GM19328 (cell line): Measurements from ENCODE around the gene NKPD1.

Experiments used
- ATAC-seq: cut with Tn5 transposase; IDR thresholded peaks from one replicate; pipeline ENCODE4 v1.9.1; 2021; ENCODE audit warnings: mild to moderate bottlenecking, moderate library complexity; ENCODE audit not compliant: unreplicated experiment

The NKPD1 gene

GRCh38 chr19:45156751-45157150, 4.0 kb downstream of the NKPD1 start:
- ATAC-seq: no peak

GRCh38 chr19:45156011-45156630, 4.7 kb downstream of the NKPD1 start:
- no peak for ATAC-seq

GRCh38 chr19:45154064-45154827, 6.5 kb downstream of the NKPD1 start:
- ATAC-seq: no peak

- no peak for ATAC-seq
These were observed 7.3 kb downstream of the NKPD1 start for GRCh38 chr19:45153339-45154063.

GRCh38 chr19:45152504-45153338, 8.1 kb downstream of the NKPD1 start:
- no peak for ATAC-seq

GRCh38 chr19:45151821-45152503, 8.8 kb downstream of the NKPD1 start:
- no peak for ATAC-seq

- no peak for ATAC-seq
These were observed 9.5 kb downstream of the NKPD1 start for GRCh38 chr19:45151320-45151719.

- no peak for ATAC-seq
These were observed 10.0 kb downstream of the NKPD1 start for GRCh38 chr19:45150751-45151281.

GRCh38 chr19:45150180-45150579, 10.6 kb downstream of the NKPD1 start:
- ATAC-seq: no peak

- ATAC-seq: no peak
These were observed 11.7 kb downstream of the NKPD1 start for GRCh38 chr19:45149129-45149528.

GRCh38 chr19:45147835-45148676, 12.7 kb downstream of the NKPD1 start:
- no peak for ATAC-seq

- ATAC-seq: no peak
These were observed 14.0 kb downstream of the NKPD1 start for GRCh38 chr19:45146741-45147205.

- ATAC-seq: no peak
These were observed 14.5 kb downstream of the NKPD1 start for GRCh38 chr19:45146251-45146650.

GRCh38 chr19:45145270-45146189, 15.3 kb downstream of the NKPD1 start:
- ATAC-seq: no peak

- no peak for ATAC-seq
These were observed 16.1 kb downstream of the NKPD1 start for GRCh38 chr19:45144431-45145269.

GRCh38 chr19:45142726-45143110, 18.1 kb downstream of the NKPD1 start:
- no peak for ATAC-seq

GRCh38 chr19:45142016-45142725, 18.6 kb downstream of the NKPD1 start:
- no peak for ATAC-seq
